Measurements from ENCODE around the gene SPAG6.

Gene SPAG6

DNA sequence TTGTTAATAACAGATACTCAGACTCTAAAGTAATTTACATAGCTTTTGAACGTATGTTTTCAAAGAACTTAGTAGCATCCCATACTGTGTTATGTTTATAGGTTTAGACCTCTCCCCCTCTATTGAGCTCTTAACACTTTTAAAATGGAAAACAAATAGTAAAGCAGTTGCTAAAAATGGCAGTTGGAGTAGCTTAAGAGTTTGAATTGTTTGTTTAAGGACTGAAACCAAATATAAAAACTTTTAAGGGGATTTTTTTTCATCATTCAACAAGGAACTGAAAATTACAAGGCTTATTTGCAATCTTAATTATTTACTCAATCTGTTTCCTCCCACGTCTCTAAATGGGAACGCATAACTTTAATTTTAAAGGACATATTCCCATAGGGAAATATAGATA lies 1.6 kb upstream of the SPAG6 start:
- H3K27me3 ChIP-seq (ENCODE audit: insufficient read depth, poor library complexity, severe bottlenecking) = peaks cover 16% of the 10 kb centered on the region

GRCh38 chr10:22344249-22344648 lies 1.0 kb upstream of the SPAG6 start:
- TF ChIP-seq GABPA (IDR thresholded peaks at IDR 0.05; ENCODE audit: low read depth) = no peak
- TF ChIP-seq, protein P1, sequence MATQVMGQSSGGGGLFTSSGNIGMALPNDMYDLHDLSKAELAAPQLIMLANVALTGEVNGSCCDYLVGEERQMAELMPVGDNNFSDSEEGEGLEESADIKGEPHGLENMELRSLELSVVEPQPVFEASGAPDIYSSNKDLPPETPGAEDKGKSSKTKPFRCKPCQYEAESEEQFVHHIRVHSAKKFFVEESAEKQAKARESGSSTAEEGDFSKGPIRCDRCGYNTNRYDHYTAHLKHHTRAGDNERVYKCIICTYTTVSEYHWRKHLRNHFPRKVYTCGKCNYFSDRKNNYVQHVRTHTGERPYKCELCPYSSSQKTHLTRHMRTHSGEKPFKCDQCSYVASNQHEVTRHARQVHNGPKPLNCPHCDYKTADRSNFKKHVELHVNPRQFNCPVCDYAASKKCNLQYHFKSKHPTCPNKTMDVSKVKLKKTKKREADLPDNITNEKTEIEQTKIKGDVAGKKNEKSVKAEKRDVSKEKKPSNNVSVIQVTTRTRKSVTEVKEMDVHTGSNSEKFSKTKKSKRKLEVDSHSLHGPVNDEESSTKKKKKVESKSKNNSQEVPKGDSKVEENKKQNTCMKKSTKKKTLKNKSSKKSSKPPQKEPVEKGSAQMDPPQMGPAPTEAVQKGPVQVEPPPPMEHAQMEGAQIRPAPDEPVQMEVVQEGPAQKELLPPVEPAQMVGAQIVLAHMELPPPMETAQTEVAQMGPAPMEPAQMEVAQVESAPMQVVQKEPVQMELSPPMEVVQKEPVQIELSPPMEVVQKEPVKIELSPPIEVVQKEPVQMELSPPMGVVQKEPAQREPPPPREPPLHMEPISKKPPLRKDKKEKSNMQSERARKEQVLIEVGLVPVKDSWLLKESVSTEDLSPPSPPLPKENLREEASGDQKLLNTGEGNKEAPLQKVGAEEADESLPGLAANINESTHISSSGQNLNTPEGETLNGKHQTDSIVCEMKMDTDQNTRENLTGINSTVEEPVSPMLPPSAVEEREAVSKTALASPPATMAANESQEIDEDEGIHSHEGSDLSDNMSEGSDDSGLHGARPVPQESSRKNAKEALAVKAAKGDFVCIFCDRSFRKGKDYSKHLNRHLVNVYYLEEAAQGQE (IDR thresholded peaks at IDR 0.05; ENCODE audit: insufficient replicate concordance, low read depth) = no peak
- TF ChIP-seq SPI1 (IDR thresholded peaks at IDR 0.05; ENCODE audit: borderline replicate concordance, low read depth) = no peak
- Histone ChIP-seq H3K27ac (replicated peaks) (no peak overlapping the region), H3K27me3 (ENCODE audit: insufficient read depth, poor library complexity, severe bottlenecking) (peaks cover 14% of the 10 kb centered on the region), H3K4me3 (replicated peaks; ENCODE audit: insufficient read depth, low read length) (no peak overlapping the region)
- no peak for DNase-seq (ENCODE audit: low read depth in 1 of 2, low spot score in 1 of 2)

More for the DNA sequence above, 1.6 kb upstream of the SPAG6 start:
- TF ChIP-seq, protein P1 (IDR thresholded peaks at IDR 0.05; ENCODE audit: insufficient replicate concordance, low read depth) = no peak
- TF ChIP-seq POLR2AphosphoS5 (IDR thresholded peaks at IDR 0.05; ENCODE audit: low read depth) (no peak), GABPA (IDR thresholded peaks at IDR 0.05; ENCODE audit: low read depth) (no peak), SPI1 (IDR thresholded peaks at IDR 0.05; ENCODE audit: borderline replicate concordance, low read depth) (no peak), CTCF (IDR thresholded peaks at IDR 0.05; ENCODE audit: insufficient read depth, low read length) (no peak)
- Histone ChIP-seq H3K27ac (replicated peaks) (no peak overlapping the region), H3K4me3 (replicated peaks; ENCODE audit: insufficient read depth, low read length) (no peak overlapping the region)
- DNase-seq (ENCODE audit: low read depth in 1 of 2, low spot score in 1 of 2) = no peak

- no peak for TF ChIP-seq CTCF (IDR thresholded peaks at IDR 0.05; ENCODE audit: insufficient read depth, low read length)
- TF ChIP-seq, protein P1 (IDR thresholded peaks at IDR 0.05; ENCODE audit: insufficient replicate concordance, low read depth) = no peak
- no peak for TF ChIP-seq GABPA (IDR thresholded peaks at IDR 0.05; ENCODE audit: low read depth)
- no peak for TF ChIP-seq SPI1 (IDR thresholded peaks at IDR 0.05; ENCODE audit: borderline replicate concordance, low read depth)
- no peak for TF ChIP-seq POLR2AphosphoS5 (IDR thresholded peaks at IDR 0.05; ENCODE audit: low read depth)
- Histone ChIP-seq H3K27me3 (ENCODE audit: insufficient read depth, poor library complexity, severe bottlenecking) (peaks cover 14% of the 10 kb centered on the region), H3K27ac (replicated peaks) (no peak overlapping the region), H3K4me3 (replicated peaks; ENCODE audit: insufficient read depth, low read length) (0 out of 2 replicates have a peak overlapping the region, but pooled peaks have one; percentile 20)
- DNase-seq (ENCODE audit: low read depth in 1 of 2, low spot score in 1 of 2) = no peak
These were observed 455 bp upstream of the SPAG6 start for GRCh38 chr10:22344781-22345300.

All from HL-60 (cell line).